AG04450 (cell line): ENCODE data around the gene CYB5B. TPM values are rescaled to one million over a fixed set of nuclear protein-coding genes. Genes with fewer than 3 reads are reported as not detected.
A peak's percentile ranks its signal among the peaks of the same experiment; 100 is the strongest.
"Not testable (repeated sequence)": the region's sequence is repeated elsewhere in the genome, so short reads cannot be mapped to it uniquely, and the experiment has no call there.

Source experiments
- CTCF ChIA-PET: fragments of 300-600, 350-600 bp; formaldehyde crosslinking; extraction: SDS; loops from one replicate; lab custom pipeline; 2022; ENCODE audit warnings: antibody characterized with exemption, inconsistent platforms; lab: Charles Lee
- POLR2A ChIA-PET: fragments of 350-600 bp; formaldehyde crosslinking; extraction: SDS; loops from one replicate; lab custom pipeline; 2021; ENCODE audit warnings: antibody characterized with exemption, inconsistent platforms; lab: Yijun Ruan, JAX
- DNase-seq: peaks from one replicate; pipeline ENCODE4 v3.0.0-alpha.2; 2011; ENCODE audit warnings: low read depth, low spot score
- H3K27ac ChIP-seq: one replicate; pipeline ENCODE4 v1.5.1; 2012; ENCODE audit warnings: low read depth, low read length, control low read depth
- H3K27me3 ChIP-seq: one replicate; pipeline ENCODE4 v1.6.0; 2012; ENCODE audit warnings: low read length; ENCODE audit not compliant: control insufficient read depth, insufficient read depth
- H3K4me3 ChIP-seq: 2 replicates; pipeline ENCODE4 v1.5.1; 2011; ENCODE audit warnings: mild to moderate bottlenecking, low read depth, low read length, control low read depth
- H3K9me3 ChIP-seq: 2 replicates; pipeline ENCODE4 v1.5.1; 2012; ENCODE audit warnings: low read length; ENCODE audit not compliant: control insufficient read depth, insufficient read depth
- polyA plus RNA-seq: library from polyadenylated mRNA; depleted of rRNA; stranded (reverse); fragments of >200 nt; gene quantifications from 2 replicates; pipeline ENCODE4 v1.2.3, GENCODE V29; 2011
- TF ChIP-seq, protein P1 (sequence below): IDR thresholded peaks from 2 replicates; pipeline ENCODE4 v1.5.1; 2011; ENCODE audit warnings: low read depth, low read length, control low read depth, inconsistent platforms

The CYB5B gene
- polyA plus RNA-seq, 1 experiment = 148 TPM

DNA sequence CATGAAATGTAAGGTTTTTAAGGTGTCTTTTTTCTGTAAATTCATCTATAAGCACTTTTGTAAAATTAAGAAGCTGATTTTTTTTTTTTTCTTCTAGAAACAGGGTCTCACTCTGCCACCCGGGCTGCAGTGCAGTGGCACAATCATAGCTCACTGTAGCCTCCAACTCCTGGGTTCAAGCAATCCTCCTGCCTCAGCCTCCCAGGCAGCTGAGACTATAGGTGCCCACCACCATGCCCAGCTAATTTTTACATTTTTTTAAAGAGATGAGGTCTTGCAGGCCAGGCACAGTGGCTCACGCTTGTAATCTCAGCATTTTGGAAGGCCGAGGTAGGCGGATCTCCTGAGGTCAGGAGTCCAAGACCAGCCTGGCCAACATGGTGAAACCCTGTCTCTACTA is 4.5 kb upstream of the CYB5B start:
- ChIA-PET POLR2A (no interaction called here), CTCF (interaction anchor here (0.6 to 1.6 kb wide), 2 partner anchors 24 to 292 kb away, joined by 3 to 7 read pairs; no protein-coding TSS in a partner anchor)
- H3K9me3 ChIP-seq = no peaks in the 10 kb centered on the region; the same call in 1 of the 2 replicates
- H3K27ac ChIP-seq = no peak overlapping the region
- H3K27me3 ChIP-seq = no peaks in the 10 kb centered on the region
- TF ChIP-seq, protein P1, sequence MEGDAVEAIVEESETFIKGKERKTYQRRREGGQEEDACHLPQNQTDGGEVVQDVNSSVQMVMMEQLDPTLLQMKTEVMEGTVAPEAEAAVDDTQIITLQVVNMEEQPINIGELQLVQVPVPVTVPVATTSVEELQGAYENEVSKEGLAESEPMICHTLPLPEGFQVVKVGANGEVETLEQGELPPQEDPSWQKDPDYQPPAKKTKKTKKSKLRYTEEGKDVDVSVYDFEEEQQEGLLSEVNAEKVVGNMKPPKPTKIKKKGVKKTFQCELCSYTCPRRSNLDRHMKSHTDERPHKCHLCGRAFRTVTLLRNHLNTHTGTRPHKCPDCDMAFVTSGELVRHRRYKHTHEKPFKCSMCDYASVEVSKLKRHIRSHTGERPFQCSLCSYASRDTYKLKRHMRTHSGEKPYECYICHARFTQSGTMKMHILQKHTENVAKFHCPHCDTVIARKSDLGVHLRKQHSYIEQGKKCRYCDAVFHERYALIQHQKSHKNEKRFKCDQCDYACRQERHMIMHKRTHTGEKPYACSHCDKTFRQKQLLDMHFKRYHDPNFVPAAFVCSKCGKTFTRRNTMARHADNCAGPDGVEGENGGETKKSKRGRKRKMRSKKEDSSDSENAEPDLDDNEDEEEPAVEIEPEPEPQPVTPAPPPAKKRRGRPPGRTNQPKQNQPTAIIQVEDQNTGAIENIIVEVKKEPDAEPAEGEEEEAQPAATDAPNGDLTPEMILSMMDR = no peak
- no peak overlapping the region for H3K4me3 ChIP-seq
- DNase-seq = no peak

DNA sequence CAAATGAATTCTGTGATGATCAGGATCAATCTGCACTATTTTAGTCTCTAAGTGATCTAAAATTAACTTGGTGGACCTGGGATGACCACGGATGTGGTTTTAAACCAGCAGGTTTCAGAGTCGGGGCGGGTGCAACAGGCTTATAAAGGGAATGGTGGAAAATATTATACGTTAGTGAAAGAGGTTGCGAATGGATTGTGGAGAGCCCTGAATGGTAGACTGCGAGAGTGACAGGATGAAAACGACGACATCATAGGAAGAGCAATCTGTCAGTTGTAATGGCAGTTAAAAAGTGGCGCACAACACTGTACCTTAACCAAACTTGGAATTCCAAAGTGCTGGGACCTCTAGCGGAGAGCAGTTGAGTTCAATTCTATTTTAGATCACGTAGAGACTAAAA is 1.2 kb upstream of the CYB5B start:
- H3K9me3 ChIP-seq = no peaks in the 10 kb centered on the region; the same call in 1 of the 2 replicates
- no peak overlapping the region for H3K27ac ChIP-seq
- no peaks in the 10 kb centered on the region for H3K27me3 ChIP-seq
- DNase-seq = no peak
- ChIA-PET POLR2A (no interaction called here), CTCF (no interaction called here)
- H3K4me3 ChIP-seq = no peak overlapping the region
- TF ChIP-seq, protein P1 = no peak

GRCh38 chr16:69424935-69425784 is 741 bp downstream of the CYB5B start:
- DNase-seq = no peak
- ChIA-PET POLR2A (interaction anchor here (0.5 to 1.1 kb wide), 3 partner anchors 15 to 26 kb away, joined by 3 read pairs; no protein-coding TSS in a partner anchor), CTCF (interaction anchor here (0.9 to 1.6 kb wide), 4 partner anchors 26 to 29 kb away, joined by 3 to 4 read pairs (median 4); no protein-coding TSS in a partner anchor)
- no peaks in the 10 kb centered on the region for H3K27me3 ChIP-seq
- H3K27ac ChIP-seq = peak overlapping the region; percentile 70
- H3K4me3 ChIP-seq = peak overlapping the region; percentile 97
- TF ChIP-seq, protein P1 = no peak
- H3K9me3 ChIP-seq = no peaks in the 10 kb centered on the region; the same call in none of the 2 replicates

DNA sequence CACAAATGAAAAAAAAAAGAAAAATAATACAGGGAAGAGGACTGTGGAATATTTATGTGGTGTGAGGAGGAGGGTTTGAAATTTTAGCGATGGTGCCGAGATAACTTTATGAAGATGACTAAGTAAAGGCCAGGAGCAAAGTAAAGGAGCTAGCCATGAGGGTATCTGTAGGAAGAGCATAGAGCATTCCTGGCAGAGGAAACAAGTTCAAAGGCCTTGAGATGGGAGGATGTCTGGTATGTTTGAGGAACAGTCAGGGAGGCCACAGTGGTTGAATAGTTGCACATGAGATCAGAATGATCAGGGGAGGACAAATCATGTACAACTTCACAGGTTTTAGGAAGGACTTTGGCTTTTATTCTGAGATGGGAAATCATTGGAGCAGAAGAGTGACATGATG is 4.2 kb downstream of the CYB5B start:
- POLR2A ChIA-PET = no interaction called here
- CTCF ChIA-PET = no interaction called here
- H3K27me3 ChIP-seq = no peaks in the 10 kb centered on the region
- H3K9me3 ChIP-seq = no peaks in the 10 kb centered on the region; the same call in none of the 2 replicates
- TF ChIP-seq, protein P1 = no peak
- H3K27ac ChIP-seq = no peak overlapping the region
- H3K4me3 ChIP-seq = no peak overlapping the region
- DNase-seq = no peak

DNA sequence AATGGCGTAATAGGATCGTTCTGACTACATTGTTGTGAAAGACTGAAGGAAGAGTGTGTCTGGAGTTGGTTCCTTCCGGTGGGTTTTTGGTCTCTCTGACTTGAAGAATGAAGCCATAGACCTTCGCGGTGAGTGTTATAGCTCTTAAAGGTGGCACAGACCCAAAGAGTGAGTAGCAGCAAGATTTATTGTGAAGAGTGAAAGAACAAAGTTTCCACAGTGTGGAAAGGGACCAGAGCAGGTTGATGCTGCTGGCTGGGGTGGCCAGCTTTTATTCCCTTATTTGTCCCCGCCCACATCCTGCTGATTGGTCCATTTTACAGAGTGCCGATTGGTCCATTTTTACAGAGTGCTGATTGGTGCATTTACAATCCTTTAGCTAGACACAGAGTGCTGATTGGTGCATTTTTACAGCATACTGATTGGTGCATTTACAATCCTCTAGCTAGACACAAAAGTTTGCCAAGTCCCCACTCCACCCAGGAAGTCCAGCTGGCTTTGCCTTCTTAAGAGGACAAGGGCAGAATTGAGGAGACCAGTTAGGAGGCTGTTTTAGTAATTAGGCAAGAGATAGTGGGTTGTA is 4.7 kb downstream of the CYB5B start:
- H3K9me3 ChIP-seq, CTCF ChIA-PET, H3K27ac ChIP-seq, H3K4me3 ChIP-seq, POLR2A ChIA-PET, H3K27me3 ChIP-seq, DNase-seq: not testable (repeated sequence)
